Ectodermal cell (in vitro differentiated cells): ENCODE results near the gene ZC3H12C.

ENCODE experiments used
- H3K27ac ChIP-seq: 2 replicates; pipeline ENCODE4 v1.7.0; 2013; ENCODE audit warnings: mild to moderate bottlenecking, low read depth, low read length; ENCODE audit not compliant: insufficient read depth, poor library complexity, severe bottlenecking
- H3K27me3 ChIP-seq: 2 replicates; pipeline ENCODE4 v1.7.0; 2013; ENCODE audit warnings: mild to moderate bottlenecking, low read length; ENCODE audit not compliant: insufficient read depth, control insufficient read depth, poor library complexity, severe bottlenecking
- H3K36me3 ChIP-seq: one replicate; pipeline ENCODE4 v1.7.0; 2013; ENCODE audit warnings: low read length; ENCODE audit not compliant: control insufficient read depth, insufficient read depth
- H3K4me1 ChIP-seq: one replicate; pipeline ENCODE4 v1.7.0; 2013; ENCODE audit warnings: low read length; ENCODE audit not compliant: control insufficient read depth, insufficient read depth
- H3K4me3 ChIP-seq: 2 replicates; pipeline ENCODE4 v1.7.0; 2013; ENCODE audit warnings: low read depth, low read length, control low read depth; ENCODE audit not compliant: insufficient read depth
- H3K9me3 ChIP-seq: 2 replicates; pipeline ENCODE4 v1.7.0; 2013; ENCODE audit warnings: mild to moderate bottlenecking, low read length, moderate library complexity; ENCODE audit not compliant: control insufficient read depth
- WGBS, 2 experiments: methylation state at CpG; one replicate each; pipeline ENCODE4 v1.1.7; 2013; ENCODE audit warnings: missing lambda C conversion rate in 2 of 2; 5-methylcytosine and 5-hydroxymethylcytosine counted together

ZC3H12C gene

DNA sequence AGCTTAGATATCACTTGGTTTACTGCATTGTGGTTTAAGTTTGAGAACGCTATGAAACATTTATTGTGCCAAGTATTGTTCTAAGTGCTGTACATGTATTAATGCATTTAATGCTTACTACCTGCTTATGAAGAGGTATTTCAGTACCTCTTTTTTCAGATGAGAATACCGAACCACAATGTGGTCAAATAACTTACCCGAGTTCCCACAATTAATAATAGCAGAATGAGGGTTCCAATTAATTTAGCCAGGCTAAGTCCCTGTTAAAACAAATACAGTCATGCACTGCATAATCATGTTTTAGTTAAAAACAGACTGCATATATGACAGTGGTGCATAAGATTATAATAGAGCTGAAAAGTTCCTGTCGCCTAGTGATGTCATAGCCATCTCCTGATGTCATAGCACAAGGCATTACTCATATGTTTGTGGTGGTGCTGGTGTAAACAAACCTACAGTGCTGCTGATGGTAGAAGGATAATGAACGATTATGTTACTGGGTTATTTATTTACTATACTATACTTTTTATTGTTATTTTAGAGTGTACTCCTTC, 4.3 kb downstream of the ZC3H12C start:
- H3K27ac ChIP-seq, result no peak overlapping the region
- H3K4me3 ChIP-seq, result no peak overlapping the region
- no peaks in the 10 kb centered on the region for H3K36me3 ChIP-seq
- H3K27me3 ChIP-seq, result peaks cover 12% of the 10 kb centered on the region
- H3K4me1 ChIP-seq, result no peaks in the 10 kb centered on the region
- no peaks in the 10 kb centered on the region for H3K9me3 ChIP-seq
- WGBS, 2 experiments, result 89 to 98% methylated on average over 4 of the region's 5 CpGs

DNA sequence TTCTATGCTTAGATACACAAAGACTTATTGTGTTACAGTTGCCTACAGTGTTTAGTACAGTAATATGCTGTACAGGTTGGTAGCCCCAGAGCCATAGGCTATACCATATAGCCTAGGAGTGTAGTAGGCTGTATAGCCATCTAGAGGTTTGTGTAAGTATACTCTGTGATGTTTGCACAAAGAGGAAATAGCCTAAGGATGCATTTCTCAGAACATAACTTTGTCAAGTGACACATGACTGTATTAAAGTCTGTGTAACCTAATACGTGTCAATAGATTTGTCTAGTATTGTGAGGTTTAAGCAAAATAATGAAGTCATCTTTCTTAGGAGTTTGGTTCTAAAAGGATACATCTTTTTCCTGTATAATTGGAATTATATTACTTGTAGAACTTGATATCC, 5.5 kb downstream of the ZC3H12C start:
- Histone ChIP-seq H3K4me1 (no peaks in the 10 kb centered on the region), H3K36me3 (no peaks in the 10 kb centered on the region), H3K4me3 (no peak overlapping the region), H3K9me3 (no peaks in the 10 kb centered on the region), H3K27ac (no peak overlapping the region), H3K27me3 (peaks cover 12% of the 10 kb centered on the region)
- WGBS, 2 experiments, result 94 to 96% methylated on average over 1 of the region's 1 CpG

DNA sequence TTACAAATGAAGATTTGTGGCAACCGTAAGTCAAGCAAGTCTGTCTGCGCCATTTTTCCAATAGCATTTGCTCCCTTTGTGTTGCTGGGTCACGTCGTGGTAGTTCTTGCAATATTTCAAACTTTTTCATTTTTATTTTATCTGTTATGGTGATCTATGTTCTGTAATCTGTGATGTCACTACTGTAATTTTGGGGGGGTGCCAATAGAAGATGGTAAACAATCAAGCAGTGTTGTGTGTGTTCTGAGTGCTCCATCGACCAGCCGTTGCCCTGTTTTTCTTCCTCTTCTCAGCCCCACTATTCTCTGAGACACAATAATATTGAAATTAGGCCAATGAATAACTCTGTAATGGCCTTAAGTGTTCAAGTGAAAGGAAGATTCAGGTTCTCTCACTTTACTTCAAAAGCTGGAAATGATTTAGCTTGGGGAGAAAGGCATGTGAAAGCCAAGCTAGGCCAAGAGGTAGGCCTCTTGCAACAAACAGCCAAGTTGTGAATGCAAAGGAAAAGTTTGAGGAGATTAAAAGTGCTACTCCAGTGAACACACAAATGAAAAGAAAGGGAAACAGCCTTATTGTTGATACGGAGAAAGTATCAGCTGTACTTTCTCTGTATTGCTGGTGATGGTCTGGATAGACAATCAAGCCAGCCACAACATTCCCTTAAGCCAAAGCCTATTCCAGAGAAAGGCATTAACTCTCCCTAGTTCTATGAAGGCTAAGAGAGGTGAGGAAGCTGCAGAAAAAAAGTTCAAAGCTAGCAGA, 7.5 kb downstream of the ZC3H12C start:
- WGBS, 2 experiments, result 91 to 93% methylated on average over 4 to 7 of the region's 7 CpGs

DNA sequence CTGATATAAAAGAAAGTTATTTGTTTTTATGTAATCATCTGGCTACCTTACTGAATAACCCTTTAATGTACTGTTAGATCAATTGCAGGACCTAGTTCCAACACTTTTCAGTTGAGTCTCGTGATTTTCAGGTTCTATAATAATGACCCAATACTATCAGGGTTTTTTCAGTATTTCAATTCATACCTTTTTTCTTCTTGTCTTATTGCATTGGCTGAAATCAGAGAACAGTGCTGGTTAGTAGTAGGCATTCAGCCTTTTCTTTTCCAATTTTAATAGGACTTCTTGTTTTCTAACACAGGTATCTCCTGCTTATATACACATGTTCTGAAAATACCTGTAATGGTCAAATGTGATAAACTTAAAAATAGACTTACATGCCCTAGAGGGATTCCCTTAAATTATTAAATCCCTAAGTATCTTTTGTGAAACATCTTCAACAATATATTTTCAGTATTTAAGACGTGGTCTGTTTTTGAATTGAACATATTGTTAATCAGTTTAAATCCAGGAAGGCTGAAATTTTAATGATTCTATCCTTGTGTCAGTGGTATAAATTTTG, 13.6 kb downstream of the ZC3H12C start:
- 90 to 96% methylated on average over 1 to 2 of the region's 2 CpGs for WGBS, 2 experiments
- Histone ChIP-seq H3K4me3 (no peak overlapping the region), H3K27ac (no peak overlapping the region), H3K27me3 (no peaks in the 10 kb centered on the region), H3K36me3 (no peaks in the 10 kb centered on the region), H3K4me1 (no peaks in the 10 kb centered on the region), H3K9me3 (no peaks in the 10 kb centered on the region)

More for the DNA sequence above, 7.5 kb downstream of the ZC3H12C start:
- no peaks in the 10 kb centered on the region for H3K27me3 ChIP-seq
- no peaks in the 10 kb centered on the region for H3K9me3 ChIP-seq
- no peaks in the 10 kb centered on the region for H3K4me1 ChIP-seq
- H3K27ac ChIP-seq, result no peak overlapping the region
- no peaks in the 10 kb centered on the region for H3K36me3 ChIP-seq
- H3K4me3 ChIP-seq, result no peak overlapping the region

DNA sequence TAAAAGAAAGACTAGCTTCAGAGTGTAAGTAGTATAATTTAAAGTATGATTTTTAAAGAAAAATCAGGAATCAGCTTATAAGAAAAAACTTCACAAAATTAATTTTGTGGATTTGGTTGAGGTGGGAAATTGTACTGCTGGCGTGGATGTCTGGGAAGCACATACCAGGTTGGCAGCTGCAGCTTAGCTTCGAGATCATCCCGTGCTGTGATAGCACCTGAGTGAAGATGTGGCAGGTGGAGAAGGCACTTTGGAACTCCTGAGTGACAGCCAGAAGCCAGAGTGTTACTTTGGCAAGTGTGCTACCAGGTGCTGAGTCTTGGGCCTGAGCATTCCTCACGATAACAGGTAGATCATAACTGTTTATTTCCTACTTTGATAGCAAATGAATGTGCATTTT, 17.7 kb downstream of the ZC3H12C start:
- Histone ChIP-seq H3K27ac (no peak overlapping the region), H3K4me1 (no peaks in the 10 kb centered on the region), H3K36me3 (no peaks in the 10 kb centered on the region), H3K4me3 (no peak overlapping the region), H3K27me3 (no peaks in the 10 kb centered on the region), H3K9me3 (no peaks in the 10 kb centered on the region)
- 94% methylated on average over 4 of the region's 4 CpGs for WGBS, 2 experiments

DNA sequence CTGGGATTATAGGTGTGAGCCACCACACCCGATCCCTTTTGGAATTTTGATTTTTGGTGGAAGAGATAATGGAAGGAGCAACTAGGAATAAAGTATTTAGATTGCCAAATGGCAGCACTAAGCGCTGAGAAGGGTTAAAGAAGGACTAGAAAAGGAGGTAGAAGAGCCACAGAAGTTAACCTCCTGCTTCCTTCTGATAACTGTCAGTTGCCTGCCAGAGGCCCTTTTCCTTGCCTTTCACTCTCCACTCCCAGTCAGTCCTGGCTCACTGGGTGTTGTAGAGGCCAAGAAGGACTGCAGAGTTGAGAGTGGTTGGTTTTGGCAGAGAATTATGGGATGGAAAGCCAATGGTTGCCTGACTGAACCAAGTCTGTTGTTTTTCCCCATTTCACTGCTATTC, 19.3 kb downstream of the ZC3H12C start:
- Histone ChIP-seq H3K27ac (no peak overlapping the region), H3K4me3 (no peak overlapping the region), H3K9me3 (no peaks in the 10 kb centered on the region), H3K36me3 (no peaks in the 10 kb centered on the region), H3K27me3 (no peaks in the 10 kb centered on the region), H3K4me1 (no peaks in the 10 kb centered on the region)
- WGBS, 2 experiments, result 88 to 95% methylated on average over 2 of the region's 2 CpGs

DNA sequence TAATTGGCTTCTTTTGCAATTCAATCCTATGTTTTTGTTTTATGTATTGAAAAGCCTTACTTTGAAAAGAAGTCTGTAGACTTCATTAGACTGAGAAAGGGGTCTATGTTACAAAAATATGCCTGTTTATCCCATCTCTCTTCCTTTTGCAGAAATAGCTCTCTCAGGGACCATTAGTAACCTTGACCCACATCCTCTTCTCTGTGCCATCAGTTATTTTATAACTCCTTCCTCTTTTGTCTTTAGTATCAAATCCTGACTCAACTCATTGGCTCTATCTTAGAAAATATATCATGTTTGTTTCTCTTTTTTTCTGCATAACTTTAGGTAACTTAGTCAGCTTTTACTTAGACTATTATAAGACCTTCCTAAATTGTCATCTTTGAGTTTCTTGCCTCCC, 20.3 kb downstream of the ZC3H12C start:
- Histone ChIP-seq H3K36me3 (no peaks in the 10 kb centered on the region), H3K27ac (no peak overlapping the region), H3K4me3 (no peak overlapping the region), H3K27me3 (no peaks in the 10 kb centered on the region), H3K4me1 (no peaks in the 10 kb centered on the region), H3K9me3 (no peaks in the 10 kb centered on the region)

DNA sequence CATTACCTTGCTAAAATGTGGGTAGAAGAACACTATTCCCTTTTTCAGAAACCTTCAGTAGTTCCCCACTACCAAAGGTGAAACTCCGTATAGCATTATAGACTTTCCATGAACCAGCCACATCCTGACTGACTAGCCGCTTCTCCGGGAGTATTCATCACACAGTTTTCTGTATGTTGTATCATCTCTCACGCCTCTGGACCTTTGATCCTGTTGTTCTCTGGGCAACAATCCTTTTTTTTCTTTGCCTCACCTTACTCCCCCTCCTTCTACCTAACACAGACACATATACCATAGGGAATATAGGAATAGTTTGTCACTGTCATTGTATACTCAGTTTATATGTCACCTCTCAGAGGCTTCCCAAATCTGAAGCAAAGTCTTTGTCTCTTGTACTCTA, 20.8 kb downstream of the ZC3H12C start:
- Histone ChIP-seq H3K9me3 (no peaks in the 10 kb centered on the region), H3K27ac (no peak overlapping the region), H3K36me3 (no peaks in the 10 kb centered on the region), H3K4me3 (no peak overlapping the region), H3K27me3 (no peaks in the 10 kb centered on the region), H3K4me1 (no peaks in the 10 kb centered on the region)
- WGBS, 2 experiments, result 92% methylated on average over 4 of the region's 4 CpGs

DNA sequence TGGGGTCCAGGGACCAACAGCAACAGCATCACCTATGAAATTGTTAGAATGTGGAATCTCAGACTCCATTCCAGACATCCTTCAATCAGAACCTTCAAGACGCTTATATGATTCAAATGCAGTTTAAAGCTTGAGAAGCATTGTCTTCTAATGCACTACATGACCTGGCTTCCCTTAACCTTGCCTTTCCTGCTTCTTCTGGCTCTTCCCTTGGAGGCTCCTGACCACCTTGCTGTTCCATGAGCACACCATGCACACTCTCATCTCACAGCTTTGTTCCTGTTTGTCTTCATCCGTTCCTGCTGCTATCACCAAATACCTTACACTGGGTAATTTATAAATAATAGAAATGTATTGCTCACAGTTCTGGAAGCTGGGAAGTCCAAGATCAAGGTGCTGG, 26.1 kb downstream of the ZC3H12C start:
- no peaks in the 10 kb centered on the region for H3K9me3 ChIP-seq
- H3K4me1 ChIP-seq, result no peaks in the 10 kb centered on the region
- peaks cover 1% of the 10 kb centered on the region for H3K27me3 ChIP-seq
- 94 to 96% methylated on average over 1 to 2 of the region's 2 CpGs for WGBS, 2 experiments
- H3K4me3 ChIP-seq, result no peak overlapping the region
- no peaks in the 10 kb centered on the region for H3K36me3 ChIP-seq
- no peak overlapping the region for H3K27ac ChIP-seq

DNA sequence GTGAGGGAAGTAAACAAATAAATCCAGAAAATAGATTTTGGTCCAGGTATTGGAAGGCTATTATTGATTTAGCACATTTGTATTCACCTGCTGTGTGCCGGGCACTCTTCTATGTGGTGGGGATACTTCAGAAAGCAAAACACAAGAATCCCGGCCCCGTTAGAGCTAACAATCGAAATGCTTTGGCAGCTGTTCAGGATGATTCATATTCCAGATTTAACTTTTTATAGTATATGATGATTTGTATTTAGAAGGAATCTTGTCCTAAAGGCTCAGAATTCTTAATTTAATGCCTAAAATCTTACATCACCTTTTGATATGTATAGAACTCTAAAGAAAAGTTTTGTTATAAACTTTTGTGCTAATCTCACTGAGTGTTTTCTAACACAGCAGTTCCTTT, 28.0 kb downstream of the ZC3H12C start:
- Histone ChIP-seq H3K4me3 (no peak overlapping the region), H3K9me3 (no peaks in the 10 kb centered on the region), H3K4me1 (no peaks in the 10 kb centered on the region), H3K27ac (no peak overlapping the region), H3K36me3 (no peaks in the 10 kb centered on the region), H3K27me3 (peaks cover 18% of the 10 kb centered on the region)
- WGBS, 2 experiments, result 96 to 98% methylated on average over 4 of the region's 4 CpGs
